Kidney epithelial cell (primary cell): ENCODE results near the gene CCDC14. TPM values are rescaled to one million over a fixed set of nuclear protein-coding genes. Genes with fewer than 3 reads are reported as not detected.

Experiments
- DNase-seq: peaks from one replicate; pipeline ENCODE4 v3.0.0-alpha.2; 2010; ENCODE audit warnings: low read depth
- H3K27me3 ChIP-seq: 2 replicates; pipeline ENCODE4 v1.6.0; 2011; ENCODE audit warnings: low read length; ENCODE audit not compliant: control insufficient read depth, insufficient read depth
- H3K36me3 ChIP-seq: 2 replicates; pipeline ENCODE4 v1.5.1; 2011; ENCODE audit warnings: low read length; ENCODE audit not compliant: control insufficient read depth, insufficient read depth
- H3K4me3 ChIP-seq: 2 replicates; pipeline ENCODE4 v1.5.1; 2011; ENCODE audit warnings: low read depth, mild to moderate bottlenecking, control low read depth, low read length
- total RNA-seq: library from RNA; depleted of rRNA; stranded (reverse); fragments of >200 nt; gene quantifications from 2 replicates; pipeline ENCODE4 v1.2.3, GENCODE V29; 2015
- TF ChIP-seq, protein P1 (sequence below): IDR thresholded peaks from 2 replicates; pipeline ENCODE4 v1.5.1; 2011; ENCODE audit warnings: mild to moderate bottlenecking, moderate library complexity, low read length, control low read depth, inconsistent platforms; ENCODE audit not compliant: insufficient read depth, poor library complexity, severe bottlenecking

Gene CCDC14
- total RNA-seq, 1 donor from 2014 or later: 24.2 TPM

DNA sequence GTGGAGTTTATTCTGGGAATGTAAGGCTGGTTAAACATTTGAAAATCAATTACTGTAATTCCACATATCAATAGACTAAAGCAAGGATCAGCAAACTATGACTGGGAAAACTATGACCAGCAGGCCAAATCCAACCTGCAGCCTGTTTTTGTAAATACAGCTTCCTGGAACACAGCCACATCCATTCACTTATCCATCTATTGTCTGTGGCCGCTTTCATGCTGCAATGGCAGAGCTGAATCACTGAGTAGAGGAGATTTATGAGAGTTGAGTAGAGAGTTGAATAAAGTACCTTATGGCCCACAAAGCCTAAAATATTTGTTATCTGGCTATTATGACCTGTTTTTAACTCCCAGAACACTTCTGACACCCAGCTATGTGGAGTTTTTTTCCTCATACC is 89.1 kb downstream of the CCDC14 start:
- H3K27me3 ChIP-seq: no peaks in the 10 kb centered on the region
- TF ChIP-seq, protein P1, sequence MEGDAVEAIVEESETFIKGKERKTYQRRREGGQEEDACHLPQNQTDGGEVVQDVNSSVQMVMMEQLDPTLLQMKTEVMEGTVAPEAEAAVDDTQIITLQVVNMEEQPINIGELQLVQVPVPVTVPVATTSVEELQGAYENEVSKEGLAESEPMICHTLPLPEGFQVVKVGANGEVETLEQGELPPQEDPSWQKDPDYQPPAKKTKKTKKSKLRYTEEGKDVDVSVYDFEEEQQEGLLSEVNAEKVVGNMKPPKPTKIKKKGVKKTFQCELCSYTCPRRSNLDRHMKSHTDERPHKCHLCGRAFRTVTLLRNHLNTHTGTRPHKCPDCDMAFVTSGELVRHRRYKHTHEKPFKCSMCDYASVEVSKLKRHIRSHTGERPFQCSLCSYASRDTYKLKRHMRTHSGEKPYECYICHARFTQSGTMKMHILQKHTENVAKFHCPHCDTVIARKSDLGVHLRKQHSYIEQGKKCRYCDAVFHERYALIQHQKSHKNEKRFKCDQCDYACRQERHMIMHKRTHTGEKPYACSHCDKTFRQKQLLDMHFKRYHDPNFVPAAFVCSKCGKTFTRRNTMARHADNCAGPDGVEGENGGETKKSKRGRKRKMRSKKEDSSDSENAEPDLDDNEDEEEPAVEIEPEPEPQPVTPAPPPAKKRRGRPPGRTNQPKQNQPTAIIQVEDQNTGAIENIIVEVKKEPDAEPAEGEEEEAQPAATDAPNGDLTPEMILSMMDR: no peak
- no peak overlapping the region for H3K4me3 ChIP-seq
- H3K36me3 ChIP-seq: no peaks in the 10 kb centered on the region
- DNase-seq: peak; percentile 53

- TF ChIP-seq, protein P1: no peak
- no peaks in the 10 kb centered on the region for H3K36me3 ChIP-seq
- DNase-seq: peak; percentile 41
- no peak overlapping the region for H3K4me3 ChIP-seq
- H3K27me3 ChIP-seq: no peaks in the 10 kb centered on the region
Observed at GRCh38 chr3:123870033-123870432, 91.0 kb downstream of the CCDC14 start.

- DNase-seq: no peak
- no peaks in the 10 kb centered on the region for H3K27me3 ChIP-seq
- no peaks in the 10 kb centered on the region for H3K36me3 ChIP-seq
- H3K4me3 ChIP-seq: no peak overlapping the region
- TF ChIP-seq, protein P1: no peak
Observed at GRCh38 chr3:123869165-123869564, 91.9 kb downstream of the CCDC14 start.

DNA sequence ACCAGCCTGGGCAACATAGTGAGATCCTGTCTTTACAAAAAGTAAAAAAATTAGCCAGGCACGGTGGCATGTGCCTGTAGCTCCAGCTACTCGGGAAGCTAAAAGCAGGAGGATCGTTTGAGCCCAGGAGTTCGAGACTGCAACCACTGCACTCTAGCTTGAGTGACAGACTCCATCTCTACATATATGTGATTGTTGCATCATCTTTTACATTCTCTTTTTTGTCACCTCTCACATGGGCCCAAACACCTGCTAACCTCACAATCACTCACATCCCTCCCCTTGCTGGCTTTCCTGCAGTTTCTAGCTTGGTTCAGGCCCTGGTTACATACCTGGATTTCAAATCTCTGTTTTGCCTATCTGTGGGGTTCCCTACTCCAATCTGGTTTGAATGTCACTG is 96.3 kb downstream of the CCDC14 start:
- DNase-seq: no peak
- TF ChIP-seq, protein P1: no peak

More for the DNA sequence above, 96.3 kb downstream of the CCDC14 start:
- Histone ChIP-seq H3K27me3 (no peaks in the 10 kb centered on the region), H3K4me3 (no peak overlapping the region), H3K36me3 (no peaks in the 10 kb centered on the region)

Other genes starting within 250 kb of the CCDC14 start
- gene MYLK, start 76.9 kb downstream of the CCDC14 start, total RNA-seq: 48.9 and 49.7 TPM in 2 replicates
- gene ROPN1, start 30.9 kb upstream of the CCDC14 start, total RNA-seq: not detected in 2 replicates
- 9.5 and 12.9 TPM in 2 replicates for gene KALRN, start 72.1 kb upstream of the CCDC14 start, total RNA-seq